GM12873 (cell line): ENCODE data around the gene TTPAL.

Experiments used
- CTCF ChIP-seq: IDR thresholded peaks from 2 replicates; pipeline ENCODE4 v1.5.1; 2012; ENCODE audit warnings: low read depth, mild to moderate bottlenecking, moderate library complexity, low read length, control low read depth; ENCODE audit not compliant: insufficient read depth; ENCODE audit errors: missing control alignments

TTPAL gene

GRCh38 chr20:44495257-44495656 lies 19.6 kb downstream of the TTPAL start:
- no peak for TF ChIP-seq CTCF

- TF ChIP-seq CTCF: no peak
These were observed 20.3 kb downstream of the TTPAL start for GRCh38 chr20:44495802-44496481.

- TF ChIP-seq CTCF: no peak
These were observed 21.3 kb downstream of the TTPAL start for GRCh38 chr20:44496976-44497375.

- TF ChIP-seq CTCF: no peak
These were observed 22.1 kb downstream of the TTPAL start for GRCh38 chr20:44497761-44498160.

GRCh38 chr20:44500221-44500620 lies 24.5 kb downstream of the TTPAL start:
- TF ChIP-seq CTCF: no peak

- no peak for TF ChIP-seq CTCF
These were observed 25.8 kb downstream of the TTPAL start for GRCh38 chr20:44501448-44501847.

GRCh38 chr20:44502968-44503367 lies 27.3 kb downstream of the TTPAL start:
- no peak for TF ChIP-seq CTCF
